Epithelial cell of prostate (primary cell): ENCODE results near the gene C9orf72.
A peak's percentile ranks its signal among the peaks of the same experiment; 100 is the strongest.
"Not testable (repeated sequence)": the region's sequence is repeated elsewhere in the genome, so short reads cannot be mapped to it uniquely, and the experiment has no call there.

Source experiments
- DNase-seq: peaks from one replicate; pipeline ENCODE4 v3.0.0-alpha.2; 2011; ENCODE audit warnings: low read depth, low spot score
- H3K27ac ChIP-seq: fragments of 450-650 bp; 2 replicates; pipeline ENCODE4 v1.5.1; 2017; ENCODE audit warnings: mild to moderate bottlenecking

The C9orf72 gene

GRCh38 chr9:27519466-27520465, 53.5 kb downstream of the C9orf72 start:
- peak; percentile 92 for DNase-seq
- H3K27ac ChIP-seq: peak overlapping the region; percentile 97

- DNase-seq: no peak
- H3K27ac ChIP-seq: peak overlapping the region; percentile 97
Observed at GRCh38 chr9:27518809-27519208, 54.5 kb downstream of the C9orf72 start.

- H3K27ac ChIP-seq: peak overlapping the region; percentile 97
- DNase-seq: no peak
Observed at GRCh38 chr9:27518006-27518405, 55.3 kb downstream of the C9orf72 start.

GRCh38 chr9:27514551-27514950, 58.7 kb downstream of the C9orf72 start:
- H3K27ac ChIP-seq: no peak overlapping the region
- DNase-seq: no peak

GRCh38 chr9:27511771-27512170, 61.5 kb downstream of the C9orf72 start:
- no peak overlapping the region for H3K27ac ChIP-seq
- no peak for DNase-seq

- H3K27ac ChIP-seq: no peak overlapping the region
- DNase-seq: no peak
Observed at GRCh38 chr9:27510780-27511179, 62.5 kb downstream of the C9orf72 start.

GRCh38 chr9:27506981-27507380, 66.3 kb downstream of the C9orf72 start:
- DNase-seq: no peak
- H3K27ac ChIP-seq: peak overlapping the region; percentile 69

- DNase-seq: no peak
- H3K27ac ChIP-seq: peak overlapping the region; percentile 69
Observed at GRCh38 chr9:27505744-27506161, 67.5 kb downstream of the C9orf72 start.

GRCh38 chr9:27504259-27504658, 69.0 kb downstream of the C9orf72 start:
- no peak for DNase-seq
- no peak overlapping the region for H3K27ac ChIP-seq

- no peak overlapping the region for H3K27ac ChIP-seq
- DNase-seq: no peak
Observed at GRCh38 chr9:27503623-27504022, 69.7 kb downstream of the C9orf72 start.

- H3K27ac ChIP-seq: peak overlapping the region; percentile 95
Observed at GRCh38 chr9:27500902-27501301, 72.4 kb downstream of the C9orf72 start.

GRCh38 chr9:27499451-27499850, 73.8 kb downstream of the C9orf72 start:
- H3K27ac ChIP-seq: peak overlapping the region; percentile 95
- DNase-seq: peak; percentile 82

More at GRCh38 chr9:27500902-27501301, 72.4 kb downstream of the C9orf72 start:
- not testable (repeated sequence) for DNase-seq

GRCh38 chr9:27497883-27498417, 75.3 kb downstream of the C9orf72 start:
- no peak for DNase-seq
- peak overlapping the region; percentile 95 for H3K27ac ChIP-seq
